HEK293 (cell line): ENCODE measurements around the gene BANF2.

ENCODE experiments used
- CTCF ChIA-PET: fragments of 350-600 bp; formaldehyde crosslinking; extraction: SDS; loops from one replicate; lab custom pipeline; 2021; ENCODE audit warnings: antibody characterized with exemption; lab: Yijun Ruan, JAX
- POLR2A ChIA-PET: fragments of 300-600 bp; formaldehyde crosslinking; extraction: SDS; loops from one replicate; lab custom pipeline; 2020; ENCODE audit warnings: antibody characterized with exemption, inconsistent platforms; lab: Yijun Ruan, JAX
- H3K27ac ChIP-seq: fragments of 200-500 bp; sonication (Bioruptor generic); 2 replicates; pipeline ENCODE4 v1.5.1; 2014; ENCODE audit warnings: low read depth, low read length, control low read depth, inconsistent platforms; ENCODE audit errors: extremely low read depth
- H3K36me3 ChIP-seq, 2 experiments: fragments of 200-500 bp in 1 of 2; sonication (Bioruptor generic) in 1 of 2; 1 replicate in 1 of 2; 2 replicates in 1 of 2; pipeline ENCODE4 v1.5.1; 2014 to 2017; ENCODE audit warnings: inconsistent platforms in 2 of 2, low read length in 2 of 2; ENCODE audit not compliant: control insufficient read depth in 2 of 2, insufficient read depth in 1 of 2
- H3K4me1 ChIP-seq: fragments of 200-500 bp; sonication (Bioruptor generic); 2 replicates; pipeline ENCODE4 v1.5.1; 2014; ENCODE audit warnings: mild to moderate bottlenecking, low read length, inconsistent platforms; ENCODE audit not compliant: control insufficient read depth, insufficient read depth
- H3K4me3 ChIP-seq: 2 replicates; pipeline ENCODE4 v1.5.1; 2011; ENCODE audit warnings: low read depth, mild to moderate bottlenecking, control low read depth, low read length, moderate library complexity
- H3K9me3 ChIP-seq: fragments of 200-500 bp; sonication (Bioruptor generic); 2 replicates; pipeline ENCODE4 v1.5.1; 2014; ENCODE audit warnings: low read depth, low read length, inconsistent platforms; ENCODE audit not compliant: control insufficient read depth, insufficient read depth
- BCL11A ChIP-seq: fragments of 450-650 bp; formaldehyde crosslinking; IDR thresholded peaks from 2 replicates; pipeline ENCODE4 v1.5.1; 2016; ENCODE audit warnings: low read depth, missing biosample characterization, missing genetic modification characterization
- EGR2 ChIP-seq: fragments of 450-650 bp; formaldehyde crosslinking; IDR thresholded peaks from 2 replicates; pipeline ENCODE4 v1.5.1; 2016; ENCODE audit warnings: low read depth, missing biosample characterization, missing genetic modification characterization
- KLF7 ChIP-seq: fragments of 450-650 bp; formaldehyde crosslinking; IDR thresholded peaks from 2 replicates; pipeline ENCODE4 v1.5.1; 2016; ENCODE audit warnings: missing biosample characterization, missing genetic modification characterization, borderline replicate concordance
- MEIS1 ChIP-seq: sonication (generic); formaldehyde crosslinking; IDR thresholded peaks from 2 replicates; pipeline ENCODE4 v1.8.1; 2022; ENCODE audit warnings: missing genetic modification reagents, mild to moderate bottlenecking, borderline replicate concordance
- PRDM10 ChIP-seq: fragments of 450-650 bp; formaldehyde crosslinking; IDR thresholded peaks from 2 replicates; pipeline ENCODE4 v1.5.1; 2016; ENCODE audit warnings: missing biosample characterization, missing genetic modification characterization
- RBAK ChIP-seq: fragments of 450-650 bp; formaldehyde crosslinking; IDR thresholded peaks from 2 replicates; pipeline ENCODE4 v1.5.1; 2016; ENCODE audit warnings: missing biosample characterization, missing genetic modification characterization
- SETDB1 ChIP-seq: IDR thresholded peaks from one replicate; pipeline ENCODE4 v1.6.1; 2017; ENCODE audit warnings: mild to moderate bottlenecking, low read length, moderate library complexity, mixed read lengths; ENCODE audit not compliant: insufficient read length
- SP7 ChIP-seq: fragments of 450-650 bp; formaldehyde crosslinking; IDR thresholded peaks from 2 replicates; pipeline ENCODE4 v1.5.1; 2016; ENCODE audit warnings: missing biosample characterization, missing genetic modification characterization
- ZBTB1 ChIP-seq: fragments of 450-650 bp; formaldehyde crosslinking; IDR thresholded peaks from 2 replicates; pipeline ENCODE4 v1.5.1; 2016; ENCODE audit warnings: missing biosample characterization, missing genetic modification characterization
- ZBTB20 ChIP-seq: fragments of 450-650 bp; formaldehyde crosslinking; IDR thresholded peaks from 2 replicates; pipeline ENCODE4 v1.5.1; 2016; ENCODE audit warnings: missing biosample characterization, missing genetic modification characterization
- ZBTB21 ChIP-seq: fragments of 450-650 bp; formaldehyde crosslinking; IDR thresholded peaks from 2 replicates; pipeline ENCODE4 v1.5.1; 2017; ENCODE audit warnings: missing biosample characterization, missing genetic modification characterization
- ZBTB7A ChIP-seq: fragments of 450-650 bp; formaldehyde crosslinking; IDR thresholded peaks from 2 replicates; pipeline ENCODE4 v1.5.1; 2016; ENCODE audit warnings: low read depth, missing biosample characterization, missing genetic modification characterization
- ZBTB8A ChIP-seq: fragments of 450-650 bp; formaldehyde crosslinking; IDR thresholded peaks from 2 replicates; pipeline ENCODE4 v1.5.1; 2016; ENCODE audit warnings: missing biosample characterization, missing genetic modification characterization
- ZFP41 ChIP-seq: fragments of 450-650 bp; formaldehyde crosslinking; IDR thresholded peaks from 2 replicates; pipeline ENCODE4 v1.5.1; 2016; ENCODE audit warnings: missing biosample characterization, missing genetic modification characterization, borderline replicate concordance
- ZNF10 ChIP-seq: fragments of 450-650 bp; formaldehyde crosslinking; IDR thresholded peaks from 2 replicates; pipeline ENCODE4 v1.5.1; 2017; ENCODE audit warnings: missing biosample characterization, missing genetic modification characterization
- ZNF132 ChIP-seq: fragments of 450-650 bp; formaldehyde crosslinking; IDR thresholded peaks from 2 replicates; pipeline ENCODE4 v1.5.1; 2017; ENCODE audit warnings: missing biosample characterization, missing genetic modification characterization, borderline replicate concordance
- ZNF146 ChIP-seq: fragments of 450-650 bp; formaldehyde crosslinking; IDR thresholded peaks from 2 replicates; pipeline ENCODE4 v1.5.1; 2016; ENCODE audit warnings: missing biosample characterization, missing genetic modification characterization
- ZNF174 ChIP-seq: fragments of 450-650 bp; formaldehyde crosslinking; IDR thresholded peaks from 2 replicates; pipeline ENCODE4 v1.5.0; 2017; ENCODE audit warnings: missing biosample characterization, mild to moderate bottlenecking, missing genetic modification characterization
- ZNF223 ChIP-seq: fragments of 450-650 bp; formaldehyde crosslinking; IDR thresholded peaks from 2 replicates; pipeline ENCODE4 v1.5.1; 2016; ENCODE audit warnings: missing biosample characterization, missing genetic modification characterization
- ZNF248 ChIP-seq: fragments of 450-650 bp; formaldehyde crosslinking; IDR thresholded peaks from 2 replicates; pipeline ENCODE4 v1.5.1; 2017; ENCODE audit warnings: missing biosample characterization, missing genetic modification characterization
- ZNF292 ChIP-seq: fragments of 450-650 bp; formaldehyde crosslinking; IDR thresholded peaks from 2 replicates; pipeline ENCODE4 v1.5.1; 2016; ENCODE audit warnings: low read depth, missing biosample characterization, missing genetic modification characterization, borderline replicate concordance
- ZNF404 ChIP-seq: fragments of 450-650 bp; formaldehyde crosslinking; IDR thresholded peaks from 2 replicates; pipeline ENCODE4 v1.5.1; 2017; ENCODE audit warnings: missing biosample characterization, missing genetic modification characterization
- ZNF426 ChIP-seq: fragments of 450-650 bp; formaldehyde crosslinking; IDR thresholded peaks from 2 replicates; pipeline ENCODE4 v1.5.1; 2017; ENCODE audit warnings: missing biosample characterization, missing genetic modification characterization, mild to moderate bottlenecking, inconsistent platforms, moderate library complexity
- ZNF510 ChIP-seq: fragments of 450-650 bp; formaldehyde crosslinking; IDR thresholded peaks from 2 replicates; pipeline ENCODE4 v1.5.1; 2018; ENCODE audit warnings: mild to moderate bottlenecking, missing genetic modification characterization, missing biosample characterization; ENCODE audit not compliant: insufficient replicate concordance
- ZNF529 ChIP-seq: fragments of 450-650 bp; formaldehyde crosslinking; IDR thresholded peaks from 2 replicates; pipeline ENCODE4 v1.5.1; 2017; ENCODE audit warnings: missing genetic modification characterization, missing biosample characterization; ENCODE audit not compliant: insufficient replicate concordance
- ZNF530 ChIP-seq: fragments of 450-650 bp; formaldehyde crosslinking; IDR thresholded peaks from 2 replicates; pipeline ENCODE4 v1.5.1; 2016; ENCODE audit warnings: low read depth, missing biosample characterization, missing genetic modification characterization
- ZNF544 ChIP-seq: fragments of 450-650 bp; formaldehyde crosslinking; IDR thresholded peaks from 2 replicates; pipeline ENCODE4 v1.5.0; 2017; ENCODE audit warnings: missing biosample characterization, missing genetic modification characterization
- ZNF548 ChIP-seq: fragments of 450-650 bp; formaldehyde crosslinking; IDR thresholded peaks from 2 replicates; pipeline ENCODE4 v1.5.1; 2016; ENCODE audit warnings: missing biosample characterization, missing genetic modification characterization
- ZNF561 ChIP-seq: fragments of 450-650 bp; IDR thresholded peaks from 2 replicates; pipeline ENCODE4 v1.5.1; 2018; ENCODE audit warnings: missing biosample characterization, missing genetic modification characterization, borderline replicate concordance
- ZNF600 ChIP-seq: fragments of 450-650 bp; formaldehyde crosslinking; IDR thresholded peaks from 2 replicates; pipeline ENCODE4 v1.5.1; 2016; ENCODE audit warnings: missing biosample characterization, missing genetic modification characterization
- ZNF701 ChIP-seq: fragments of 450-650 bp; formaldehyde crosslinking; IDR thresholded peaks from 2 replicates; pipeline ENCODE4 v1.5.1; 2016; ENCODE audit warnings: missing biosample characterization, missing genetic modification characterization
- ZNF791 ChIP-seq: fragments of 450-650 bp; formaldehyde crosslinking; IDR thresholded peaks from 2 replicates; pipeline ENCODE4 v1.5.1; 2016; ENCODE audit warnings: missing biosample characterization, missing genetic modification characterization
- ZNF843 ChIP-seq: fragments of 450-650 bp; formaldehyde crosslinking; IDR thresholded peaks from 2 replicates; pipeline ENCODE4 v1.5.1; 2016; ENCODE audit warnings: missing biosample characterization, missing genetic modification characterization
- ZSCAN18 ChIP-seq: fragments of 450-650 bp; formaldehyde crosslinking; IDR thresholded peaks from 2 replicates; pipeline ENCODE4 v1.5.1; 2016; ENCODE audit warnings: missing biosample characterization, missing genetic modification characterization
- ZSCAN30 ChIP-seq: fragments of 450-650 bp; IDR thresholded peaks from 2 replicates; pipeline ENCODE4 v1.5.1; 2018; ENCODE audit warnings: missing biosample characterization, mild to moderate bottlenecking, missing genetic modification characterization, moderate library complexity

The BANF2 gene

GRCh38 chr20:17667445-17667844 is 32.3 kb upstream of the BANF2 start:
- POLR2A ChIA-PET: interaction anchor here (1.4 kb wide), 1 partner anchor 15 kb away, joined by 5 read pairs; the partner anchor contains the start of gene RRBP1
- no peak for TF ChIP-seq ZSCAN30
- TF ChIP-seq KLF7 (tag by site-specific recombination): no peak
- TF ChIP-seq ZNF404 (tag by site-specific recombination): no peak
- TF ChIP-seq BCL11A (tag by site-specific recombination): no peak
- TF ChIP-seq ZBTB8A: no peak
- TF ChIP-seq ZNF530 (tag by site-specific recombination): no peak
- no peak for TF ChIP-seq ZNF529
- TF ChIP-seq ZNF10 (tag by site-specific recombination): no peak
- no peak for TF ChIP-seq ZNF223
- no peak for TF ChIP-seq ZNF544 (tag by site-specific recombination)
- no peak for TF ChIP-seq ZNF132 (tag by site-specific recombination)
- TF ChIP-seq EGR2: no peak
- TF ChIP-seq ZBTB21 (tag by site-specific recombination): no peak
- no peak for TF ChIP-seq ZNF561 (tag by site-specific recombination)
- TF ChIP-seq ZNF600 (tag by site-specific recombination): no peak
- TF ChIP-seq ZNF510 (tag by site-specific recombination): no peak
- no peak for TF ChIP-seq RBAK (tag by site-specific recombination)
- no peak for TF ChIP-seq PRDM10 (tag by site-specific recombination)
- no peak for TF ChIP-seq ZNF791 (tag by site-specific recombination)
- CTCF ChIA-PET: interaction anchor here (3.1 to 3.5 kb wide), 2 partner anchors 12 to 15 kb away, joined by 10 to 19 read pairs; partner anchors contain the start of gene RRBP1
- no peaks in the 10 kb centered on the region for H3K9me3 ChIP-seq
- peaks cover 0 to 12% of the 10 kb centered on the region in 2 experiments; a peak in 1 of 3 replicates for H3K36me3 ChIP-seq
- no peak overlapping the region for H3K4me3 ChIP-seq
- H3K27ac ChIP-seq: no peak overlapping the region
- H3K4me1 ChIP-seq: no peaks in the 10 kb centered on the region

- Histone ChIP-seq H3K9me3 (no peaks in the 10 kb centered on the region), H3K36me3 (peaks cover 0 to 12% of the 10 kb centered on the region in 2 experiments; a peak in 1 of 3 replicates), H3K4me1 (no peaks in the 10 kb centered on the region), H3K27ac (no peak overlapping the region), H3K4me3 (no peak overlapping the region)
- ChIA-PET CTCF (no interaction called here), POLR2A (interaction anchor here (1.4 kb wide), 1 partner anchor 14 kb away, joined by 5 read pairs; the partner anchor contains the start of gene RRBP1)
- no peak for TF ChIP-seq SP7
- no peak for TF ChIP-seq BCL11A (tag by site-specific recombination)
- TF ChIP-seq ZNF146 (tag by site-specific recombination): no peak
- no peak for TF ChIP-seq MEIS1
- TF ChIP-seq ZBTB1 (tag by site-specific recombination): no peak
- no peak for TF ChIP-seq ZNF174 (tag by site-specific recombination)
- TF ChIP-seq ZNF426 (tag by site-specific recombination): no peak
- TF ChIP-seq ZNF248: no peak
- no peak for TF ChIP-seq ZBTB20
- TF ChIP-seq ZNF292 (tag by site-specific recombination): no peak
- TF ChIP-seq ZFP41 (tag by site-specific recombination): no peak
- TF ChIP-seq ZSCAN18 (tag by site-specific recombination): no peak
- TF ChIP-seq ZBTB7A (tag by site-specific recombination): no peak
- no peak for TF ChIP-seq ZNF701
- TF ChIP-seq ZNF548 (tag by site-specific recombination): no peak
- TF ChIP-seq ZNF843 (tag by site-specific recombination): no peak
- TF ChIP-seq SETDB1: no peak
Observed at GRCh38 chr20:17668432-17668831, 31.3 kb upstream of the BANF2 start.
